HG03575 (cell line): ENCODE results near the gene STXBP3.
"Not testable (repeated sequence)": the region's sequence is repeated elsewhere in the genome, so short reads cannot be mapped to it uniquely, and the experiment has no call there.

Experiments used
- ATAC-seq: cut with Tn5 transposase; IDR thresholded peaks from one replicate; pipeline ENCODE4 v1.9.1; 2021; ENCODE audit not compliant: unreplicated experiment, insufficient number of reproducible peaks, low FRiP score; ENCODE audit errors: extremely low read depth

STXBP3 gene, protein sequence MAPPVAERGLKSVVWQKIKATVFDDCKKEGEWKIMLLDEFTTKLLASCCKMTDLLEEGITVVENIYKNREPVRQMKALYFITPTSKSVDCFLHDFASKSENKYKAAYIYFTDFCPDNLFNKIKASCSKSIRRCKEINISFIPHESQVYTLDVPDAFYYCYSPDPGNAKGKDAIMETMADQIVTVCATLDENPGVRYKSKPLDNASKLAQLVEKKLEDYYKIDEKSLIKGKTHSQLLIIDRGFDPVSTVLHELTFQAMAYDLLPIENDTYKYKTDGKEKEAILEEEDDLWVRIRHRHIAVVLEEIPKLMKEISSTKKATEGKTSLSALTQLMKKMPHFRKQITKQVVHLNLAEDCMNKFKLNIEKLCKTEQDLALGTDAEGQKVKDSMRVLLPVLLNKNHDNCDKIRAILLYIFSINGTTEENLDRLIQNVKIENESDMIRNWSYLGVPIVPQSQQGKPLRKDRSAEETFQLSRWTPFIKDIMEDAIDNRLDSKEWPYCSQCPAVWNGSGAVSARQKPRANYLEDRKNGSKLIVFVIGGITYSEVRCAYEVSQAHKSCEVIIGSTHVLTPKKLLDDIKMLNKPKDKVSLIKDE

DNA sequence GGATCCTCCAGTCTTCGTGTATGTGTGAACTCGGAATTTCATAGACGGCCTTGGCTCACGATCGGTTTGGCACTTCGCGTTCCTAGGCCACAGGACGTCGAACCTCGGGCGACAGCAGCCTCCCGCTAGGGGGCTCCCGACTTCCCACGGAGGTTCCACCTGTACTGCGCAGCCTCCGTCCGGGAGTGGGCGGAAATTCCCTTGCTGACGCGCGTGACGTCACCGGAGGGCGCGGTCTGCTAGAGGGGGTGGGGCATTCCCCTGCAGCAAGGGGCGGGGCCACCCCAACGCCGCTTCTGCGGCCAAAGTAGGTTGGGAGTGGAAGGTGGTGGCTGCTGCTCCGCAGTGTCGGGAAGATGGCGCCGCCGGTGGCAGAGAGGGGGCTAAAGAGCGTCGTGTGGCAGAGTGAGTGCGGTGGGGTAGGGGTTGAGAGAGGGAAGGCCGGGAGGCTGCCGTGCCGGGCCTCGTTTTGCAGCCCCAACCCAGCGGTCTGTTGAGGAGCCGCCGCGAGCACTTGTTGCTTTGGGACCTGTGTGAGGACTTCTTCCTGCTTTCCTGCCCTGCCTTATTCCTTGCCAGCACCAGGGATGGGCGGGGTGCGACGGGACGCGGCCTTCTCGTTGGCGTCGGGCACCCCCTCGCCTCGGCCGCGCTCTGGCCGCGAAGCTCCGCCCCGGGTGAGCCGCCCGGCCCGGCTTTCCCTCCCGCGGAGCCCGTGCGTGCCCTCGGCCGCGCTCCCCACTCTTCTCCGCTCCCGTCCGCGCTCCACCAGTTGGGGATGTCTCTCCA is at the start of gene STXBP3:
Gene STXBP3 (plus strand): TSS at position 293 of the 789 bp plus-strand sequence. CDS start 64 bp downstream, at position 357.
- ATAC-seq, result peak; percentile 72

DNA sequence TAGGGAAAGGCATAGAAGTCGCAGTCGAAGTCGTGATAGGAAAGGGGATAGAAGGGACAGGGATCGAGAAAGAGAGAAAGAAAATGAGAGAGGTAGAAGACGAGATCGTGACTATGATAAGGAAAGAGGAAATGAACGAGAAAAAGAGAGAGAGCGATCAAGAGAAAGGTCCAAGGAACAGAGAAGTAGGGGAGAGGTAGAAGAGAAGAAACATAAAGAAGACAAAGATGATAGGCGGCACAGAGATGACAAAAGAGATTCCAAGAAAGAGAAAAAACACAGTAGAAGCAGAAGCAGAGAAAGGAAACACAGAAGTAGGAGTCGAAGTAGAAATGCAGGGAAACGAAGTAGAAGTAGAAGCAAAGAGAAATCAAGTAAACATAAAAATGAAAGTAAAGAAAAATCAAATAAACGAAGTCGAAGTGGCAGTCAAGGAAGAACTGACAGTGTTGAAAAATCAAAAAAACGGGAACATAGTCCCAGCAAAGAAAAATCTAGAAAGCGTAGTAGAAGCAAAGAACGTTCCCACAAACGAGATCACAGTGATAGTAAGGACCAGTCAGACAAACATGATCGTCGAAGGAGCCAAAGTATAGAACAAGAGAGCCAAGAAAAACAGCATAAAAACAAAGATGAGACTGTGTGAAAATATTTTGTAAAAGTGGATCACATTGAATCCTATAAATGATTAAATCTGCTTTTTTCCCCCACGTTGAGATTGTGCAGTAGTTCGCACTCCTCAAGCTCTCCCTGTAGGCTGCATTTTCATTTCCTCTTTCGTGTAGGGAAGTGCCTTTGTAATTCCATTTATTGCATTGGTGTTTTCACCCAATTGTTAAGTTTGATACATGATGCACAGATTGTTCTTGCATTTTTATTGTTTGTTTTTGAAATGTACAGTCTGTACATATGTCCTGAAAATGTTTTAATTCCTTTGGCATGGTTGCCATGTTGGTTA is 46.8 kb upstream of the STXBP3 start:
- no peak for ATAC-seq

DNA sequence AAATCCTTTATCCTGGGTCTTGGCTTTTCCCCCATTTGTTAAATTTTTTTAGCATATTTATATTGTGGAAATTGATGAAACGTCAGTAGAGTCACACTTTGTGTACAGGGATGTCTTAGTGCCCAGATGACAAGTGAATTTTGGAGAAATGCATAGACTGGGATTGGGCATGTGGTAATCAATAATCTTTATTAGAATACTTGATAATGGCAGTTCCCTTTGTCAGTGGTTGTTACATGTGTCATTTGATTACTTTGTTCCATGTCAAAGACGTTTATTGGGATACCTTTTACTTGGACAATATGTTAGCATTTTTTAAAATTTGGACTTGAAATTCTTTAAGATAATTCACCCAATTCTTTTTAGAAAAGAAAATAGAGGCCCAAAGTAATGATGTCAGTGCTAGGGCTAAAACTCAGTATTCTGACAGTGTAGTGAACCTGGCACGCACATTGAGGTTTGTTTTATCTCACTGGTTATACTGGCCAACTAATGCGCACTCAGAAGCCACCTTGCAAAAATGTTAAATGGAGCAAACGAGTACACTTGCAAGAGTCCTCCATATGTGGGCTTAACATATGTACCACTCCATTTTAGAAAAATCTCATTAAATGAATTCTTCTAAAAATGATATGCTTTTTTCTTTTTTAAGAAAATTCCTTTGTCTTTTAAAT is 45.2 kb upstream of the STXBP3 start:
- ATAC-seq, result no peak

DNA sequence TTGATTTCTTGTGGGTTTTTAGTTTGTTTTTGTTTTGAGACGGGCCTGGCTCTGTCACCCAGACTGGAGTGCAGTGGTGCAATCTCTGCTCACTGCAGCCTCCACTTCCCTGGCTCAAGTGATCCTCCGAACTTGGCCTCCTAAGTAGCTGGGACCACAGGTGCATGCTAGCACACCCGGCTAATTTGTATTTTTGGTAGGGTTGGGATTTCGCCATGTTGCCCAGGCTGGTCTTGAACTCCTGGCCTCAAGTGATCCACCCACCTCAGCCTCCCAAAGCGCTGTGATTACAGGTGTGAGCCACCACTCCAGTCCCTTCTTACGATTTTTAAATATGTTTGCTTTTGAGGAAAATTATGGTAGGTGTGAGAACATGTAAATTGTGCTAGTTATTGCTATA is 44.4 kb upstream of the STXBP3 start:
- ATAC-seq, result not testable (repeated sequence)

DNA sequence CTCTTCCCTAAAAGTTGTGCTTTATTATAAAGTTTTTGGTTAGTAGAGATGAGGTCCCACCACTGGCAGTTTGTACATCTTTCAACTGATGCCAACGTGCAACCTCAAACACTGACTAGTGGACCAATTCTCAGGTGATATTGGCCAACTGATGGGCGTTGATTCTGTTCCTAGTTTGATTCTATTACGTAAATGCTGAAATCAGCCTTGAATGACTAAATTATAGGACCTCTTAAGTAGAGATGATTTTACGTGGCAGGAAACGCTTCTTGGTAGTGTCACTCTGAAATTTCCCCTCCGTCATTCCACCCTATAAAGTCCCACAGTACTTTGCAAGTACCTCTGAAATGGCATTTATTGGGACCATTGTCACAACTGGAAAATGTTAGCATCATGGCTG is 42.5 kb upstream of the STXBP3 start:
- no peak for ATAC-seq

DNA sequence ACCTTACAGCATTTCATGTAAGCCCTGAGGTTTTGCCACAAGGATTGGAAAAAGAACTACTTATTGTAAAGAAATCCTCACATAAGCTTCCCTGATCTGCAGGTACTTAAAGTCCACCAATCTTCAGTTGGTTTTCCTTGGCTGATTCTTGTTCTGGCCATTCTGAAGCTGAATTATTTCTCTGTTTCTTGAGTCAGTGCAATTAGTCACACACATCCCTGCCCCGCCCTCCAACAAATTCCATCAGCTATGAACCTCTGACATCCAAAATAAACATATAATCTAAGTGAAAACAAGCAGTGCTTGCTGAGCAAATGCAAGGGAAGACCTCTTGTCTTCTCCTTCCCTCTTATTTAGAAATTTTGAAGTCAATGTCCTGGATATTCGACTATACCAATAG is 42.0 kb upstream of the STXBP3 start:
- ATAC-seq, result no peak

DNA sequence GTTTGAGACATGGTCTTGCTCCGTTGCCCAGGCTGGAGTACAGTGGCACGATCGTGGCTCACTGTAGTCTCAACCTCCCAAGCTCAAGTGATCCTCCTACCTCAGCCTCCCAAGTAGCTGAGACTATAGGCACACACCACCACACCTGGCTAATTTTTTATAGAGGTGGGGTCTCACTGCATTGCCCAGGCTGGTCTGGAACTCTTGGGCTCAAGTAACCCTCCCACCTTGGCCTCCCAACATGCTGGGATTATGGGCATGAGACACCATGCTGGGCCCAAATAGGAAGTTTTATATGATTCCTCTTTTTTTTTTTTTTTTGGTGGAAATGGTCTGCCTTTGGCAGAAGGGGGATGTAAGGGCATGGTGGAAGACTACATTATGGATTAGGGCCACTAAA is 39.8 kb upstream of the STXBP3 start:
- no peak for ATAC-seq

DNA sequence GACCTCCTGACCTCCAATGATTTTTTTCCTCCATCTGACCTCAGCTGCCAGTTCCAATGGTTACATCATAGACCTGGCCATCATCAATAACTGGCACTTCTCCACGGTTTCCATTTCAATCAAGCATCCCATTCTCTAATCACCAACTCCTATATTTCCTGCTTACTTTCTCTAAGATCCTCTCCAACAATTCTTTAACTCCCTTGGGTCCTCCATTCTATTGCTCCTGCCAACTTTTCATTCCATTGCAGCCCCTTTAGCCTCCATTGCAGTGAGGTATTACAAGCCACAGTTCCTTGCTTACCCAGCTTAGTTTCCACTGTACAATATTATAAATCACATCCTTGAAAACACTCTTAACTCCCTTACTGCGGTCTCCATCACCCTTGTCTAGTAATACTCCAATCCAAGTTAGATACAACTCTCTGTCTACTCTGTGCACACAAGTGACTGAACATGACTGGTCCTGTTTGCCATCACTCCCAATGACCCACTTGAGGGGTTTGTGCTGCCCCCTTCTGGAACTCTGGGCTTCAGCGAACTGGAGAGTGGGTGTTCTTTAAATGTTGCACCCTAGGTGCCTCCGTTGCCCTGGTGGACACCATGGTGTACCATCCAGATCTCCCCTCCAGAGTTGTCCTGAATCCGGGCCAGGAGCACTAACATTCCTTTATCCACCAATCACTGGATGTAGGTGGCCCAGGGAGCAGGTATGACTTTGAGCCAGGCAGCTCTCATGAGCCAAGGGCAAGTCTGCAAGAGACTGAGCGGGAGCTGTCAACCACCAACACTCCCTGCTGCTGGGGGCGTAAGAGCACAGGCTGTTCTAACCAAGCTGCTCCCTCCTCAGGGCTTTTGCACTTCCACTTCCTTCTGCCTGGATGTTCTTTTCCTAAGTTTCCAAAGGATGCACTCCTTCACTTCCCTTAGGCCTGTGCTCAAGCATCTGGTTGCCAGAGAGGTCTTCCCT is 37.5 kb upstream of the STXBP3 start:
- ATAC-seq, result no peak

DNA sequence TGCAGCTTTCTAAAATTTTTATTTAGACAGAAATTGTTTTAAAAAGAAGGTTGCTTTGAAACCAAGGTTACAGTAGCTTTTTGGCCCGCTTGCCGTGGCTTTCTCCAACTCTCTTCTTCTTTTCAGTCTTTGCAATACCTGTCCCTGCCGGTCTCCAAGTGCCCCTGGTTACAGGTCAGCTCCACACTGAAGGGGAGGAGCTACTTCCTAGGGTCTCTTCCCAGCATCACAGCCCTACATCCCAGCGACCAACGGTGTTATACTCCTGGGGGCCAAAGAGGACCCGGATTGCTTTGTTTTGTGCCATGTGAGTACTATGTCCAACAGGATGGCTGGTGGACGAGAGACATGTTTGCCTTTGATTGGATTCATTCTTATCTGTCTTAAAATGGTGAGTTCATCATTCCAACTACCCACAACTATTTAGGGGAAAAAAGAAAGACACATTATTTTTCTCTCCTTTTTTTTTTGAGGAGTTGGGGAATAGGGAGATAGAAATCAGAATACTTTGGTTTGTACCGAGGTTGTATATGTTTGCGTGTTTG is 33.8 kb upstream of the STXBP3 start, which contains the start of gene FNDC7:
Gene FNDC7 (plus strand): TSS at position 303 of the 545 bp plus-strand sequence. CDS start 26 bp downstream, at position 329.
- no peak for ATAC-seq

DNA sequence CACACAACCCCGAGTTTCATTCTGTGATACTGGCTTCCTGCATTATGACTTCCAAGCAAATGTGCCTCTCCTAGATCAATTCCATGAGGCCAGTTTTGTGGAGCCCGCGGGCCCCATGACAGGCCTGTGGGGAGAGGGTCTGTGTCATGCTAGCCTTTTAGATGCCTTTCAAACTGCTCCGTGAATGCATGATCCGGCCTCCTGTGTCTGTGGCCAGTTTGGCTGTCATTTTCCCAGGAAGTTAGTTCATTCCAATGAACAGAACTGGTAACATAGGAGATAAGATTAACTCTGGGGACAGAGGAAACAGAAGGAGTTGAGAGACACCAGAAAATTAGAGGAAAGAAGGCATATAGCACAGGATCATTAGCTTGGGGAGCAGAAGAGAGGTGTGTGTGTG is 30.5 kb upstream of the STXBP3 start:
- no peak for ATAC-seq

DNA sequence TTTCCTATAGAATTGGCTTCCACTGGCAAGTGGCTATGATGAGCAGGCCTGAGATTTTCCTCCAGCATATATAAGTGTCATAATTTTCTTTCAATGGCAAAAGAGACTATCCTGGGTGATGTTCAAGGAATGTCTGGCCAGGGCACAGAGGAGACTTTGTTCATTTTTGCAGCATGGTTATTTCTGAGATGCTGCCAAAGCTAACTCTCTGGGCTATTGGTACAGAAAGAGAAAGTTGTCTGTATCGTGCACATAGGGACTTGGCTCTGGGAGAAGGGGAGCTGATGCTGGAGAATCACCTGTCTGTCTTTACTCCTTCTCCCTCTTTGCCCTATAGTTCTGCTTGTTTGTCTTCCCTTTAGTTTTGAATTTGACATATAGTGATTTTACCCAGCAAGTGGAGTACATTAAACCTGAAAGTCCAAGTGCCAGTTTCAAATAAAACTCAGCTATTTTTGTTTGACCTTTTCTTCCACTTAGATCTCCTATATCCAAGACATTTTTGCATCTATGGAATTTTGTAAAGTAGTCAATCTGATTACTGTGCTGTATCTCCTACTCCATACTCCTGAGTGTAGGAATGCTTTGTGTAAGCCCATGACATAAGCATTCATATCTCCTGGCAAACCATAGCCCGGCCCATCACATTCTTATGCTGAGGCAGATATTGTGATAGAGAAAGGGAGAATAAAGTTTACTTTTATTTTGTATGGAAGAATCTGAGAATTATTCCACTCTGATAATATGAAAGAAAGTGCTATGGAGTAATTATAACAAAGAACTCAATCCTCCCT is 29.8 kb upstream of the STXBP3 start:
- no peak for ATAC-seq

DNA sequence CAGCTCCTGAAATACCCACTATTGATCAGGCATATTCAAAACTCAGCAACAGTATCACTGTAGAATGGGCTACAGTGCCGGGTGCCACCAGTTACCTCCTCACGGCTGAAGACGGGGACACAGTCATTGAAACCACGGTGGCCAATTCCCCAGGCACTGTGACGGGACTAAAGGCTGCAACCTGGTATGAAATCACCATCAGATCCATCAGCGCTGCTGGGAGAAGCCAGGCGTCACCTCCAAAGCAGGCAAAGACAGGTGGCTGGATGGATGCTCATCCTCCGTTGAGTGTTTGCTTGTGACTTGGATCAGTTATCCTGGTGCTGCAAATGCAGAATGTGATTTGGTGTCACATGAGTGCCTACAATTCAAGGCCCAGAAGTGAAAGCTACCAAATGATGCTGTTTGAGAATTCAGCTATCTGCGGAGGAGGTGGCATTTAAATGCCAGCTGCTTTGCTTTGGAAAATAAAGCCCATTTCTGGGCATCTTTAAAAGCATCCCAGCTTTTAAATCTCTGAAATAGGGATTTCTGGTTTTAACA is 28.6 kb upstream of the STXBP3 start:
- no peak for ATAC-seq

DNA sequence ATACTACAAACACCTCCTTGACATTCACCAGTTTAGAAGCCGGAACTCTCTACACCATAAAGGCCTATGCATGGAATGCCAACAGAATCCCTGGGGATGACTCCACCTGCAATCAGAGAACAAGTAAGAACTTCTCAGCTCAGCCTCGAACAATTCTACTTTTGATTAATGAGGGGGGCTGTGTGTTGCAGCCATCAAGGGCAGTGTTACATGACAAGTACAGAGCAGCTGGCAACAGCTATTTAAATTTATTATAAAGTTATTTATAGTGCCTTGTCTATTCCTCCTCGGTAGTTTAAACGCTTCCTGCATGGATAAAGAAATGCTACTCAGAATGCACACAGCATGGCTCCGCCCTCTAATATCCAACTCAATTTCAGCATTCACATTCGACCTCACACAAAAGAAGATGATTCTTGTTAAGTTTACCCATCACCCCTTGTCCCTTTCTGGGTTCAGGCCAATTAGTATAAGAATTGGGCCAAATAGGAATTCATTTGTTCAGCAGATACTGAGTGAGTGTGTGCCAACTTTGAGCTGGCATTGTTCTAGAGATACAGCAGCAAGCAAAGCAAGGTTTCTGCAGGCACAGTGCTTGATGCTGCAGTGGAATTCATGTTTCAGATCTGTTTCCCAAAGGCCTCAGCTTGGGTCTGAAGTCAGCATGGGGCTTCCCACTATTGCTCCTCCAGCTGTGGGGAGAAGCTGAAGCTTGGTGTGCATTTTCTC is 27.4 kb upstream of the STXBP3 start:
- ATAC-seq, result no peak

DNA sequence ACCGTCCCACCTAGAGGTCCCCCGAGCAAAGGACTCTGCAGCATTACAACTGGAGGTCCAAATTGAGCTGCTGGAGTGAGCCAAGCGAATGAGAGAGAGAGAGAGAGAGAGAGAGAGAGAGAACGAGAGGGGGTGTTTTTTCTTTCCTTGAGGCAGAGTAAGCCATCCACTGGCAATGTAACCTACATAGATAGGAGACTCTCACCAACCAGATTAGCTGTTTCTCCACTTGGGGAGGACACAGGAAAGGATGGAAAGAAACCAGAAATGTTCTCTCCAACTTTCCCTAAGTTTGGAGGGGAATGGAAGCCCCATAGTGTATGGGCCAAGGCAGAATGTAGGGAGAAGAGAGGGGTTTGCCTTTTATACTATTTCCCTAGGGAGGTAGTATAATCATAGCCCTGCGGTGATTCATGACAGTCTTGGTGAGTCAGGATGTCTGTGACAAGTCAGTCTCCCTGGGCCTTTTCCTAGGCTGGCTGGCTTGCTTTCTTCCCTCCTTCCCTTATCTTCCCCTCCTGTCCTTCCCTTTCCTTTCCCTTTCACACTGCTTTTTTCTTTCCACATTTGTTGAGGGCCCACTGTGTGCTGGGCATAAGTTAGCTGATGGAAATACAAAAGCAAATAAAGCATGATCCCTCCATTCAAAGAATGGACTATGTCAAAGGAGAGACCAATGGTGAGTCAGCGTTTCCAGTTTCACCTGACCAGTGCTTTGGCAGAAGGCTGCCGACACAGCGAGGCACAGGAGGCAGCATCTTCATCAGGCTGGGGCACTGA is 26.6 kb upstream of the STXBP3 start:
- no peak for ATAC-seq

DNA sequence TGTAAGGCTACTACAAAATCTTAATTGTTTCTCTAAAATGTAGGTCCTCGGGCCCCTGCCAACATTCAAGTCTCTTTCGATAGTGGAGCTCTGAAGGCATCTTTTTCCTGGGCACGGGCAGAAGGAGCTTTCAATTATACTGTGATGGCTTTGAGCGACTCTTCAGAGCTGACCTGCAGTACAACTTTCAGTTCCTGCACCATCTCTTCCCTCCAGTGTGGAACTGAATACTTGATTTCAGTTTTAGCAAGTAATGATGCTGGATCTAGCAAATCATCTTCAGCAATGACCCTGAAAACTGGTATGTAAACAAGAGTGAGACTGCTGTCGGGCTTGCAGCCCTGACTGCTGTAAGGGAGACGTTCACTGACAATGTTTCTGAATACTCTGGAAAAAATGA is 24.2 kb upstream of the STXBP3 start:
- ATAC-seq, result no peak
